K562 (cell line): ENCODE measurements around the gene RESP18. TPM values are rescaled to one million over a fixed set of nuclear protein-coding genes. Genes with fewer than 3 reads are reported as not detected.
A peak's percentile ranks its signal among the peaks of the same experiment; 100 is the strongest.

Experiments used
- CEBPG ChIP-seq, 3 experiments: fragments of 200-800 bp in 1 of 3; sonication (Bioruptor generic) in 1 of 3; sonication (generic) in 1 of 3; formaldehyde crosslinking in 1 of 3; IDR thresholded peaks in 2 of 3; conservative IDR thresholded peaks in 1 of 3; 2 replicates each; pipeline versions ENCODE4 v1.6.1 to v1.8.0; 2016 to 2022; ENCODE audit warnings: missing compliant biosample characterization in 2 of 3, missing genetic modification characterization in 2 of 3, mild to moderate bottlenecking in 1 of 3, missing genetic modification reagents in 1 of 3
- CREB1 ChIP-seq, 2 experiments: sonication (generic) in 1 of 2; formaldehyde crosslinking in 1 of 2; IDR thresholded peaks; 2 replicates each; pipeline versions ENCODE4 v1.6.1 to v1.8.0; 2012 to 2022; ENCODE audit warnings: inconsistent platforms in 1 of 2, mild to moderate bottlenecking in 1 of 2, missing genetic modification reagents in 1 of 2, moderate library complexity in 1 of 2
- ESRRB ChIP-seq: fragments of 250-450 bp; sonication (Bioruptor Pico); IDR thresholded peaks from 2 replicates; pipeline ENCODE4 v1.5.0; 2020; ENCODE audit warnings: mild to moderate bottlenecking, moderate library complexity, borderline replicate concordance
- HNRNPUL1 ChIP-seq: fragments of 200-400 bp; formaldehyde crosslinking; IDR thresholded peaks from 2 replicates; pipeline ENCODE4 v1.6.1; 2017; ENCODE audit warnings: low read length
- JUND ChIP-seq, 2 experiments: IDR thresholded peaks; 2 replicates in 1 of 2; 3 replicates in 1 of 2; pipeline ENCODE4 v1.6.1; 2011; ENCODE audit warnings: borderline replicate concordance in 2 of 2, low read depth in 2 of 2, low read length in 2 of 2, improper control_type of control experiment in 1 of 2, missing biosample characterization in 1 of 2, missing genetic modification characterization in 1 of 2, missing genetic modification reagents in 1 of 2
- MAFF ChIP-seq: IDR thresholded peaks from 2 replicates; pipeline ENCODE4 v1.6.1; 2012; ENCODE audit warnings: low read length, improper control_type of control experiment
- MTA2 ChIP-seq: fragments of 450-650 bp; IDR thresholded peaks from 2 replicates; pipeline ENCODE4 v1.6.1; 2016; ENCODE audit warnings: low read depth
- RAD21 ChIP-seq, 2 experiments: fragments of 250-450 bp in 1 of 2; fragments of 450-650 bp in 1 of 2; sonication (Bioruptor Pico) in 1 of 2; formaldehyde crosslinking in 1 of 2; IDR thresholded peaks in 1 of 2; conservative IDR thresholded peaks in 1 of 2; 2 replicates each; pipeline versions ENCODE4 v1.4.0 to v1.8.0; 2020 to 2022; ENCODE audit warnings: mild to moderate bottlenecking in 2 of 2, moderate library complexity in 1 of 2
- RBFOX2 ChIP-seq: fragments of 200-400 bp; formaldehyde crosslinking; IDR thresholded peaks from 2 replicates; pipeline ENCODE4 v1.6.1; 2017; ENCODE audit warnings: low read depth, mild to moderate bottlenecking, low read length, moderate library complexity
- RCOR1 ChIP-seq, 2 experiments: IDR thresholded peaks; 2 replicates each; pipeline ENCODE4 v1.6.1; 2012; ENCODE audit warnings: low read depth in 2 of 2, low read length in 2 of 2, borderline replicate concordance in 1 of 2, improper control_type of control experiment in 1 of 2
- RHOXF2B ChIP-seq: fragments of 250-450 bp; sonication (Bioruptor Pico); conservative IDR thresholded peaks from 2 replicates; pipeline ENCODE4 v1.5.1; 2021
- ZFX ChIP-seq: sonication (generic); formaldehyde crosslinking; IDR thresholded peaks from 2 replicates; pipeline ENCODE4 v1.8.0; 2022; ENCODE audit warnings: mild to moderate bottlenecking, missing genetic modification reagents, moderate library complexity
- ZNF121 ChIP-seq: sonication (generic); formaldehyde crosslinking; conservative IDR thresholded peaks from 2 replicates; pipeline ENCODE4 v1.8.0; 2022; ENCODE audit warnings: missing genetic modification reagents
- ZNF140 ChIP-seq: fragments of 250-450 bp; sonication (Bioruptor Pico); IDR thresholded peaks from 2 replicates; pipeline ENCODE4 v1.8.0; 2021; ENCODE audit warnings: moderate library complexity, mild to moderate bottlenecking, inconsistent platforms
- ZNF197 ChIP-seq: fragments of 200-800 bp; sonication (Bioruptor generic); IDR thresholded peaks from 2 replicates; pipeline ENCODE4 v1.6.1; 2016; ENCODE audit warnings: low read depth, missing genetic modification characterization, missing compliant biosample characterization
- ZNF274 ChIP-seq: IDR thresholded peaks from 2 replicates; pipeline ENCODE4 v1.6.1; 2011; ENCODE audit warnings: low read depth, mild to moderate bottlenecking, low read length, moderate library complexity, borderline replicate concordance
- ZNF589 ChIP-seq: fragments of 200-800 bp; sonication (Bioruptor generic); IDR thresholded peaks from 2 replicates; pipeline ENCODE4 v1.6.1; 2016; ENCODE audit warnings: low read depth, missing genetic modification characterization, missing compliant biosample characterization
- polyA plus RNA-seq, 8 experiments: library from polyadenylated mRNA; depleted of rRNA in 4 of 8; stranded (reverse) in 5 of 8; unstranded in 3 of 8; fragments of >200 nt; fragmentation: Nextera tagmentation in 2 of 8; fragmentation: Illumina TruSeq in 1 of 8; extraction: Ambion mirVana in 2 of 8; extraction: Trizol in 1 of 8; gene quantifications; 2 replicates each; pipeline versions ENCODE4 v1.2.1 to v1.2.3, GENCODE V29; 2011 to 2014; ENCODE audit warnings: inconsistent platforms in 1 of 8, missing spikeins in 1 of 8
- total RNA-seq, 7 experiments: library from RNA; depleted of rRNA in 6 of 7; stranded (reverse); fragments of >200 nt in 6 of 7; fragmentation: Illumina TruSeq in 2 of 7; extraction: Trizol in 2 of 7; gene quantifications; 2 replicates each; pipeline versions ENCODE4 v1.2.1 to v1.2.3, GENCODE V29; 2011 to 2021; ENCODE audit warnings: low replicate concordance in 1 of 7
- TF ChIP-seq, protein P1 (sequence below): fragments of 250-450 bp; sonication (Bioruptor Pico); IDR thresholded peaks from 2 replicates; pipeline ENCODE4 v1.6.1; 2021; ENCODE audit warnings: mild to moderate bottlenecking
- TF ChIP-seq, protein P2 (sequence below): fragments of 250-450 bp; sonication (Bioruptor Pico); IDR thresholded peaks from 2 replicates; pipeline ENCODE4 v1.4.0; 2020; ENCODE audit warnings: mild to moderate bottlenecking
- TF ChIP-seq, protein P3 (sequence below), 3 experiments: IDR thresholded peaks in 2 of 3; conservative IDR thresholded peaks in 1 of 3; 2 replicates each; pipeline ENCODE4 v1.5.1; 2011 to 2012; ENCODE audit warnings: low read length in 3 of 3, mild to moderate bottlenecking in 3 of 3, control low read depth in 2 of 3, improper control_type of control experiment in 1 of 3, inconsistent platforms in 1 of 3, low read depth in 1 of 3, mixed read lengths in 1 of 3, moderate library complexity in 1 of 3; ENCODE audit not compliant: insufficient read depth in 2 of 3
- TF ChIP-seq, protein P4 (sequence below): sonication (generic); formaldehyde crosslinking; IDR thresholded peaks from 2 replicates; pipeline ENCODE4 v1.8.1; 2023; ENCODE audit warnings: mild to moderate bottlenecking, missing genetic modification reagents

RESP18 gene
- total and polyA plus RNA-seq, 9 of the 15 experiments (the other 6 are each of a cell fraction or from before 2014, with no cell fraction given) = not detected

DNA sequence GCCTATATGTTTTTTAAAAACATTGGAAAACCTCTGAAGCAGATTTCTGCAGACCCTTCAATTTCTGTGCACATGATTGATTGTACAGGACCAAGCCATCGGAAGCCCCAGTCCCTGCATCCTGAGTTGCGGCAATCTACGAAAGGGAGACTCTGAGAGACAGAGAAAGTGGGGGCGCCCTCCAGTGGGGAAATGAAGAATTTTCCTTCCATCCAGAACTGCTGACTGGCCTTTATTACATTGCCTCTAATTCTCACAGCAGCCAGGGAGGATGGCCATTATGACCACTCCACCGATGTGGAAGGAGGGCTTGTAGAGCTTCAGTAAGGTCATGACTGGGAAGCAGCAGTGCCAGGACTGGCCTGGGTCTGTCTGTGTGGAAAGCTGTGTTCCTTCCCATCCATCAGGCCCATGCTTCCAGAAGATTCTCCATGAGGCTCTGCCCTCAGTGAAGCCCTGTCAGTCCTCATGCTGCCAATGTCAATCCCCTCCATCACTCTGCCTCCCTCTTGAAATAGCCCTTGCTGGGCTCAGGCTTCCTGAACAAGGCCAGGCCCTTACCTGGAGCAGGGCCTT lies 20.0 kb upstream of the RESP18 start (continued):
- TF ChIP-seq, protein P1, sequence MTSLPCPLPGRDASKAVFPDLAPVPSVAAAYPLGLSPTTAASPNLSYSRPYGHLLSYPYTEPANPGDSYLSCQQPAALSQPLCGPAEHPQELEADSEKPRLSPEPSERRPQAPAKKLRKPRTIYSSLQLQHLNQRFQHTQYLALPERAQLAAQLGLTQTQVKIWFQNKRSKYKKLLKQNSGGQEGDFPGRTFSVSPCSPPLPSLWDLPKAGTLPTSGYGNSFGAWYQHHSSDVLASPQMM (CRISPR knock-in tag) = no peak
- TF ChIP-seq ZNF121 (CRISPR knock-in tag) (no peak), ZNF197 (CRISPR knock-in tag) (no peak), MAFF (peak; percentile 97), RHOXF2B (CRISPR knock-in tag) (no peak), ESRRB (CRISPR knock-in tag) (no peak), JUND (IDR thresholded peaks at IDR 0.05; ENCODE audit: borderline replicate concordance, low read depth, low read length) (peak; percentile 22; the same call in 1 of the 2 replicates), JUND (tag; IDR thresholded peaks at IDR 0.05; ENCODE audit: borderline replicate concordance, low read depth, low read length) (no peak), CEBPG (CRISPR knock-in tag; IDR thresholded peaks at IDR 0.05) (no peak), CEBPG (tag; conservative IDR thresholded peaks at IDR 0.05 in 1 of 2, IDR thresholded peaks at IDR 0.05 in 1 of 2) (0 out of 4 replicates have a peak, but pooled peaks of 1 of the 2 experiments have one; percentile 7), ZFX (CRISPR knock-in tag) (no peak), HNRNPUL1 (no peak), ZNF274 (no peak), ZNF589 (CRISPR knock-in tag) (no peak), MTA2 (no peak), RBFOX2 (no peak), ZNF140 (no peak), RCOR1 (IDR thresholded peaks at IDR 0.05; ENCODE audit: borderline replicate concordance in 1 of 2, low read depth in 2 of 2, low read length in 2 of 2) (0 out of 4 replicates have a peak, but pooled peaks of 1 of the 2 experiments have one; percentile 29), CREB1 (IDR thresholded peaks at IDR 0.05) (no peak), CREB1 (CRISPR knock-in tag; IDR thresholded peaks at IDR 0.05) (no peak), RAD21 (CRISPR knock-in tag; conservative IDR thresholded peaks at IDR 0.05 in 1 of 2, IDR thresholded peaks at IDR 0.05 in 1 of 2) (peak; percentile 42 to 70)
- TF ChIP-seq, protein P2, sequence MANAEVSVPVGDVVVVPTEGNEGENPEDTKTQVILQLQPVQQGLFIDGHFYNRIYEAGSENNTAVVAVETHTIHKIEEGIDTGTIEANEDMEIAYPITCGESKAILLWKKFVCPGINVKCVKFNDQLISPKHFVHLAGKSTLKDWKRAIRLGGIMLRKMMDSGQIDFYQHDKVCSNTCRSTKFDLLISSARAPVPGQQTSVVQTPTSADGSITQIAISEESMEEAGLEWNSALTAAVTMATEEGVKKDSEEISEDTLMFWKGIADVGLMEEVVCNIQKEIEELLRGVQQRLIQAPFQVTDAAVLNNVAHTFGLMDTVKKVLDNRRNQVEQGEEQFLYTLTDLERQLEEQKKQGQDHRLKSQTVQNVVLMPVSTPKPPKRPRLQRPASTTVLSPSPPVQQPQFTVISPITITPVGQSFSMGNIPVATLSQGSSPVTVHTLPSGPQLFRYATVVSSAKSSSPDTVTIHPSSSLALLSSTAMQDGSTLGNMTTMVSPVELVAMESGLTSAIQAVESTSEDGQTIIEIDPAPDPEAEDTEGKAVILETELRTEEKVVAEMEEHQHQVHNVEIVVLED (CRISPR knock-in tag) = no peak
- TF ChIP-seq, protein P3, sequence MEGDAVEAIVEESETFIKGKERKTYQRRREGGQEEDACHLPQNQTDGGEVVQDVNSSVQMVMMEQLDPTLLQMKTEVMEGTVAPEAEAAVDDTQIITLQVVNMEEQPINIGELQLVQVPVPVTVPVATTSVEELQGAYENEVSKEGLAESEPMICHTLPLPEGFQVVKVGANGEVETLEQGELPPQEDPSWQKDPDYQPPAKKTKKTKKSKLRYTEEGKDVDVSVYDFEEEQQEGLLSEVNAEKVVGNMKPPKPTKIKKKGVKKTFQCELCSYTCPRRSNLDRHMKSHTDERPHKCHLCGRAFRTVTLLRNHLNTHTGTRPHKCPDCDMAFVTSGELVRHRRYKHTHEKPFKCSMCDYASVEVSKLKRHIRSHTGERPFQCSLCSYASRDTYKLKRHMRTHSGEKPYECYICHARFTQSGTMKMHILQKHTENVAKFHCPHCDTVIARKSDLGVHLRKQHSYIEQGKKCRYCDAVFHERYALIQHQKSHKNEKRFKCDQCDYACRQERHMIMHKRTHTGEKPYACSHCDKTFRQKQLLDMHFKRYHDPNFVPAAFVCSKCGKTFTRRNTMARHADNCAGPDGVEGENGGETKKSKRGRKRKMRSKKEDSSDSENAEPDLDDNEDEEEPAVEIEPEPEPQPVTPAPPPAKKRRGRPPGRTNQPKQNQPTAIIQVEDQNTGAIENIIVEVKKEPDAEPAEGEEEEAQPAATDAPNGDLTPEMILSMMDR (IDR thresholded peaks at IDR 0.05 in 2 of 3, conservative IDR thresholded peaks at IDR 0.05 in 1 of 3; ENCODE audit: insufficient read depth in 2 of 3, low read depth in 1 of 3, low read length in 3 of 3) = peak; percentile 68 to 76 (median 74)
- TF ChIP-seq, protein P4, sequence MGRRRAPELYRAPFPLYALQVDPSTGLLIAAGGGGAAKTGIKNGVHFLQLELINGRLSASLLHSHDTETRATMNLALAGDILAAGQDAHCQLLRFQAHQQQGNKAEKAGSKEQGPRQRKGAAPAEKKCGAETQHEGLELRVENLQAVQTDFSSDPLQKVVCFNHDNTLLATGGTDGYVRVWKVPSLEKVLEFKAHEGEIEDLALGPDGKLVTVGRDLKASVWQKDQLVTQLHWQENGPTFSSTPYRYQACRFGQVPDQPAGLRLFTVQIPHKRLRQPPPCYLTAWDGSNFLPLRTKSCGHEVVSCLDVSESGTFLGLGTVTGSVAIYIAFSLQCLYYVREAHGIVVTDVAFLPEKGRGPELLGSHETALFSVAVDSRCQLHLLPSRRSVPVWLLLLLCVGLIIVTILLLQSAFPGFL = no peak
